Measurements from ENCODE around the gene B4GALNT2.

Gene B4GALNT2

DNA sequence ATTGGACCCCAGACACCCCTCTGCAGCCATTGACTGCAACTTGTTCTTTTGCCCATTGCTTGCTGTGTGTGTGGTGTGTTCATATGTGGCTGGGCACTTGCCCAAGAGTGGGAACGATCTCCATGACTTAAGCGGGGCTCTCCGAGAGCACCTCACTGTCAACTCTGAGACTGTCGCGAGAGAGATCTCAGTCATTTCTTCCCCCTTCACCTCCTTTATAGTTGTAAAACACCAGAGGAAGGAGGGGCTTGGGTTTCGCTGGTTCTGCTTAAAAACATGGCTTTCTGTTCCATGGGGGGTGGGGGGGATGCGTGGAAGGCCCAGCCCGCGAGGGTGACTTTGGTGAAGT is 90.6 kb downstream of the B4GALNT2 start:
- CTCF ChIA-PET = interaction anchor here (1.0 to 2.5 kb wide), 9 partner anchors 7 to 42 kb away, joined by 3 to 19 read pairs (median 7); partner anchors contain the start of gene PHOSPHO1
- DNase-seq (ENCODE audit: low read depth, low spot score) = no peak
- no peak overlapping the region for H3K4me3 ChIP-seq (ENCODE audit: low read depth, low read length)
- TF ChIP-seq, protein P1, sequence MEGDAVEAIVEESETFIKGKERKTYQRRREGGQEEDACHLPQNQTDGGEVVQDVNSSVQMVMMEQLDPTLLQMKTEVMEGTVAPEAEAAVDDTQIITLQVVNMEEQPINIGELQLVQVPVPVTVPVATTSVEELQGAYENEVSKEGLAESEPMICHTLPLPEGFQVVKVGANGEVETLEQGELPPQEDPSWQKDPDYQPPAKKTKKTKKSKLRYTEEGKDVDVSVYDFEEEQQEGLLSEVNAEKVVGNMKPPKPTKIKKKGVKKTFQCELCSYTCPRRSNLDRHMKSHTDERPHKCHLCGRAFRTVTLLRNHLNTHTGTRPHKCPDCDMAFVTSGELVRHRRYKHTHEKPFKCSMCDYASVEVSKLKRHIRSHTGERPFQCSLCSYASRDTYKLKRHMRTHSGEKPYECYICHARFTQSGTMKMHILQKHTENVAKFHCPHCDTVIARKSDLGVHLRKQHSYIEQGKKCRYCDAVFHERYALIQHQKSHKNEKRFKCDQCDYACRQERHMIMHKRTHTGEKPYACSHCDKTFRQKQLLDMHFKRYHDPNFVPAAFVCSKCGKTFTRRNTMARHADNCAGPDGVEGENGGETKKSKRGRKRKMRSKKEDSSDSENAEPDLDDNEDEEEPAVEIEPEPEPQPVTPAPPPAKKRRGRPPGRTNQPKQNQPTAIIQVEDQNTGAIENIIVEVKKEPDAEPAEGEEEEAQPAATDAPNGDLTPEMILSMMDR (IDR thresholded peaks at IDR 0.05; ENCODE audit: insufficient read depth, low read length, missing control alignments) = no peak
- POLR2A ChIA-PET = no interaction called here

DNA sequence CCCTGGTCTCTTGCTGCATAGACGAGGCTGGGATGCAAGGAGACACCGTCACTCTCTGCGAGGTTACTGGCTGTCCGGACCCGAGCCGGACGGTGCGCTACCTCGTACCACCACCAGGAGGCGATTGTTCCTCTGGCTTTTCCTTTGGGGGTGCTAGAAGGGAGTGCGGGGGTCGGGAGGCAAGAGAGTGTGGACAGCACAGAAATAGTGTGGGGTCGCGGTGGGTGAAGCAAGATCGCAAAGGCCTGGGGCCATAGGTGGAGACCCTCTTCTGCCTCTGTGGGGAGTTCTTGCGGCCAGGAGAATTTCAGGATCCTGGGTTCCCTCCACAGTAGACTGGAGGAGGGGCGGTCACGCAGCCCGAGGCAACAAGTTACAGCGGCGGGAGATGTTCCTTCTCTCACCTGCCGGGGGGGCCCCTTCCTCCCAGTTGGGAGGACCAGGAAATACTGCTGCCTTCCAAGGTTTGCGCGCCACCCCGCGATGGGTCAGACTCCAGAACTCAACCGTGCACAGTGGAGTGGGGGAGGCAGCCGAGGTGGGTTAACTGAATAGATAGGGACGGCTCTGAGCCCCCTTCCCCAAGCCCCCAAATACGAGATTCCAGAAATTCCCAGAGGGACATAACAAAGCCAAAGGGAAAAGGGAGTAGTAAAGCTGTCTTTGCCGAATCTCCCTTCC is 91.1 kb downstream of the B4GALNT2 start:
- no peak for DNase-seq (ENCODE audit: low read depth, low spot score)
- no peak overlapping the region for H3K4me3 ChIP-seq (ENCODE audit: low read depth, low read length)
- TF ChIP-seq, protein P1 (IDR thresholded peaks at IDR 0.05; ENCODE audit: insufficient read depth, low read length, missing control alignments) = peak; percentile 90
- CTCF ChIA-PET = interaction anchor here (0.7 to 8.9 kb wide), 13 partner anchors 12 to 334 kb away, joined by 3 to 165 read pairs (median 4); partner anchors contain the start of genes ABI3 and GNGT2
- POLR2A ChIA-PET = no interaction called here

DNA sequence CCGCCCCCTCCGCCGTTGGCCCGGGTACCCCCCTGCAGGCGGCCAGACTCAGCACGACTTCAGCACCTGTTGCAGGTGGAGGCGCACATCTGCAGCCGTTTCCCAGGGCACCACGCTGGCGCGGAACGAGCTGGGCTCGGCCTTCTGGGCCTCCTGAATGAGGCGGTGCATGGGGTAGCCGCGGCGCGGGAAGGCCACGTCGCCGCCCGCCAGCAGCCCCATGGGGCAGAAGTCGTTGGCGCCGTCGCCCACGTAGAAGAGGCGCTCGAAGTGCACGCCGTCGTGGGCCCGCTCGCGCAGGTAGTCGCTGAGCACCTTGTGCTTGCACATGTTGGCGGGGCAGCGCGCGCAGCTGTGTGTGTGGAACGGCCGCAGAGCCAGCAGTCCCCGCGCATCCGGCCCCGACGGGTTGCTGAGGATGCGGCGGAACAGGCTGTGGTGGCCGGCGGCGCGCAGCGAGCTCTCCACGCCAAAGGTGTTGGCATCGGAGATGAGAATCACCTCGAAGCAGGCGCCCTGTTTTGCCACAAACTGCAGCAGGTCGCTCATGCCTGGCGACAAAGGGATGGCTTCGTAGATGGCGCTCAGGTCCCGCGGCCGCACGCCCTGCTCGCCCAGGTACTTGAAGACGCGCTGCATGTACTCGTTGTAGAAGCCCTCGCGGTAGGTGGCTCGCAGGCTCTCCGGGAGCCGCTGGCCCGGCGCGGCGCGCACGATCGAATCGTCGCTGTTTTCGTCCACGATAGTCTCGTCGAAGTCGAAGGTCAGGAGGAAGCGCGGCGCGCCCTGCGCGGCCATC is 91.8 kb downstream of the B4GALNT2 start:
- H3K4me3 ChIP-seq (ENCODE audit: low read depth, low read length) = no peak overlapping the region
- ChIA-PET POLR2A (no interaction called here), CTCF (interaction anchor here (0.7 to 8.9 kb wide), 12 partner anchors 12 to 333 kb away, joined by 3 to 165 read pairs (median 4); partner anchors contain the start of genes ABI3 and GNGT2)
- DNase-seq (ENCODE audit: low read depth, low spot score) = no peak
- TF ChIP-seq, protein P1 (IDR thresholded peaks at IDR 0.05; ENCODE audit: insufficient read depth, low read length, missing control alignments) = no peak

DNA sequence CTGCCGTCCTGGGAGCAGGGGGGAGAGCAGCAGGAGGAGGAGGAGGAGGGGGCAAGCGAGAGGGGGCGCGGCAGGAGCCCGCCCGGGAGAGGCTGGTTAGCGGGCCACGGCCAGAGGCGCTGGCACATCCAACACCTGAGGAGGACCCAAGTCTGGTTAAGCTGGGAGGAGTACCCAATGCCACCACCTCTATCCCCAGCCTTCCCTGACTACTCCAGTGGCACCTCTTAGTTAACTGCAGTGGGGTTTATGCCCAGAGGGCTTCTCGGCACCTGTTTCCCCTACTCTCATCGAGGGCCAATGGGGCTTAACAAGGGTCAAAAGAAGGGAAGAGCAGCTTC is 92.4 kb downstream of the B4GALNT2 start:
- CTCF ChIA-PET = interaction anchor here (0.8 to 8.9 kb wide), 9 partner anchors 12 to 332 kb away, joined by 3 to 165 read pairs (median 3); partner anchors contain the start of genes ABI3 and GNGT2
- POLR2A ChIA-PET = no interaction called here
- DNase-seq (ENCODE audit: low read depth, low spot score) = no peak
- H3K4me3 ChIP-seq (ENCODE audit: low read depth, low read length) = no peak overlapping the region
- TF ChIP-seq, protein P1 (IDR thresholded peaks at IDR 0.05; ENCODE audit: insufficient read depth, low read length, missing control alignments) = no peak

DNA sequence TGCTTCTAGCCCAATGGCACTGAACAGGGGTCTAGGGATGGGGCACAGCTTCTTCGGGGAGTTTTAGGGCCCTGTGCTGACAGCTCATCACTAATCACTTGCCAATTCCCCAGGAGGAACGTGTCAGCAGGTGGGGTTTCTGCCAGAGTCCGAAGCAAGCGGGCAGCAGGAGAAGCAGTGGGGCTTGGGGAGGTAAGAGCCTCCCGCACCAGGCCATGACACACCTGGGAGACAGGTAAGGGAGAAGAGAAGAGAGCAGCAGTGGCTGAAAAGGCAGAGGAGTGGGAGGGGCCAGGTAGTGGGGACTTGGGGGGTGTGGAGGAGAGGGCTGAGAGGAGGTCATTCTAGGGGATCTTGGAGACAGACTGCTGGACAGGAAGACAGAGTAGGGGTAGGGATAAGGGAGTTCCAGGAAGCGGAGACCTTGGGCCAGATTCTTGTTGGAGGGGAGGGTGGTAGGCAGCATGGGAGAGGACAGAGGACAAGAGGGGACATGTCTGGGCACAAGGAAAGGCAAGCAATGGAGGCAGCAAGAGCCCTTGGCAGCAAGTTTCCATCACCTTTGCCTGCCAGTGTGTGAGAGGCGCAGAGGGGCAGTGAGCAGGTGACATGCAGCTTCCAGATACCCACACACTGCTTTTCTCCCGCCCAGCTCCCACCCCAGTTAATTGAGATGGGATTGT is 93.1 kb downstream of the B4GALNT2 start:
- ChIA-PET CTCF (interaction anchor here (0.7 to 8.9 kb wide), 11 partner anchors 8 to 219 kb away, joined by 3 to 165 read pairs (median 12); partner anchors contain the start of genes ABI3 and GNGT2), POLR2A (no interaction called here)

More for the DNA sequence above, 93.1 kb downstream of the B4GALNT2 start:
- no peak overlapping the region for H3K4me3 ChIP-seq (ENCODE audit: low read depth, low read length)
- no peak for DNase-seq (ENCODE audit: low read depth, low spot score)
- TF ChIP-seq, protein P1 (IDR thresholded peaks at IDR 0.05; ENCODE audit: insufficient read depth, low read length, missing control alignments) = no peak
